HepG2 (cell line): Measurements from ENCODE around the gene DNAJA2. TPM values are rescaled to one million over a fixed set of nuclear protein-coding genes. Genes with fewer than 3 reads are reported as not detected.

Experiments
- ATF7-NPFF ChIP-seq: sonication (generic); formaldehyde crosslinking; IDR thresholded peaks from 2 replicates; pipeline ENCODE4 v1.8.1; 2023; ENCODE audit warnings: mild to moderate bottlenecking, low read depth, missing genetic modification reagents, moderate library complexity
- CAMTA2 ChIP-seq: sonication (generic); formaldehyde crosslinking; IDR thresholded peaks from 2 replicates; pipeline ENCODE4 v1.4.0; 2020; ENCODE audit warnings: mild to moderate bottlenecking, missing genetic modification reagents, borderline replicate concordance
- CHD4 ChIP-seq: fragments of 200-600 bp; sonication (generic); IDR thresholded peaks from 2 replicates; pipeline ENCODE4 v1.7.0; 2017; ENCODE audit warnings: mild to moderate bottlenecking, low read length, borderline replicate concordance
- DNMT3B ChIP-seq: conservative IDR thresholded peaks from 2 replicates; pipeline ENCODE4 v1.6.1; 2016; ENCODE audit warnings: missing biosample characterization, control low read depth
- HOXA7 ChIP-seq: sonication (generic); formaldehyde crosslinking; IDR thresholded peaks from 2 replicates; pipeline ENCODE4 v1.8.1; 2022; ENCODE audit warnings: mild to moderate bottlenecking, missing genetic modification reagents, moderate library complexity
- MXD1 ChIP-seq: sonication (generic); formaldehyde crosslinking; IDR thresholded peaks from 2 replicates; pipeline ENCODE4 v1.4.0; 2020; ENCODE audit warnings: mild to moderate bottlenecking, missing genetic modification reagents
- NR3C1 ChIP-seq: sonication (generic); formaldehyde crosslinking; IDR thresholded peaks from 2 replicates; pipeline ENCODE4 v1.4.0; 2020; ENCODE audit warnings: missing genetic modification reagents
- RFX5 ChIP-seq: IDR thresholded peaks from 2 replicates; pipeline ENCODE4 v1.6.1; 2011; ENCODE audit warnings: low read depth, low read length, improper control_type of control experiment
- TARDBP ChIP-seq: sonication (generic); formaldehyde crosslinking; IDR thresholded peaks from 2 replicates; pipeline ENCODE4 v1.8.0; 2022; ENCODE audit warnings: mild to moderate bottlenecking, missing genetic modification reagents
- ZNF232 ChIP-seq: sonication (generic); formaldehyde crosslinking; IDR thresholded peaks from 2 replicates; pipeline ENCODE4 v1.4.0; 2020; ENCODE audit warnings: missing genetic modification reagents, borderline replicate concordance
- ZNF253 ChIP-seq: sonication (generic); formaldehyde crosslinking; IDR thresholded peaks from 2 replicates; pipeline ENCODE4 v1.8.0; 2022; ENCODE audit warnings: mild to moderate bottlenecking, missing genetic modification reagents, borderline replicate concordance
- ZNF263 ChIP-seq: sonication (generic); formaldehyde crosslinking; IDR thresholded peaks from 2 replicates; pipeline ENCODE4 v1.4.0; 2020; ENCODE audit warnings: missing genetic modification reagents
- ZNF331 ChIP-seq: sonication (generic); formaldehyde crosslinking; IDR thresholded peaks from 2 replicates; pipeline ENCODE4 v1.4.0; 2020; ENCODE audit warnings: missing genetic modification reagents
- polyA plus RNA-seq, 8 experiments: library from polyadenylated mRNA; depleted of rRNA in 3 of 8; stranded (reverse) in 7 of 8; unstranded in 1 of 8; fragments of >200 nt; fragmentation: Illumina TruSeq in 4 of 8; extraction: Trizol in 4 of 8; gene quantifications; 2 replicates each; pipeline versions ENCODE4 v1.2.1 to v1.2.3, GENCODE V29; 2011 to 2016; ENCODE audit warnings: low read depth in 4 of 8, missing spikeins in 1 of 8, mixed read lengths in 1 of 8; ENCODE audit not compliant: insufficient read depth in 1 of 8
- total RNA-seq, 5 experiments: library from RNA; depleted of rRNA; stranded (reverse); fragments of >200 nt; fragmentation: Illumina TruSeq; extraction: Trizol; gene quantifications; 2 replicates each; pipeline ENCODE4 v1.2.3, GENCODE V29; 2016; ENCODE audit warnings: low read depth in 1 of 5
- TF ChIP-seq, protein P1 (sequence below): sonication (generic); formaldehyde crosslinking; conservative IDR thresholded peaks from 2 replicates; pipeline ENCODE4 v1.5.0; 2020; ENCODE audit warnings: missing genetic modification reagents
- TF ChIP-seq, protein P2 (sequence below): sonication (generic); formaldehyde crosslinking; IDR thresholded peaks from 2 replicates; pipeline ENCODE4 v1.4.0; 2020; ENCODE audit warnings: mild to moderate bottlenecking, missing genetic modification reagents
- TF ChIP-seq, protein P3 (sequence below): sonication (generic); formaldehyde crosslinking; IDR thresholded peaks from 2 replicates; pipeline ENCODE4 v1.5.0; 2020; ENCODE audit warnings: missing genetic modification reagents, mild to moderate bottlenecking, borderline replicate concordance
- TF ChIP-seq, protein P4 (sequence below): sonication (generic); formaldehyde crosslinking; IDR thresholded peaks from 2 replicates; pipeline ENCODE4 v1.4.0; 2020; ENCODE audit warnings: missing genetic modification reagents

DNAJA2 gene
- total and polyA plus RNA-seq, 2 of the 13 experiments (the other 11 are each of a cell fraction or from before 2014, with no cell fraction given) = 25.4 to 176 TPM

DNA sequence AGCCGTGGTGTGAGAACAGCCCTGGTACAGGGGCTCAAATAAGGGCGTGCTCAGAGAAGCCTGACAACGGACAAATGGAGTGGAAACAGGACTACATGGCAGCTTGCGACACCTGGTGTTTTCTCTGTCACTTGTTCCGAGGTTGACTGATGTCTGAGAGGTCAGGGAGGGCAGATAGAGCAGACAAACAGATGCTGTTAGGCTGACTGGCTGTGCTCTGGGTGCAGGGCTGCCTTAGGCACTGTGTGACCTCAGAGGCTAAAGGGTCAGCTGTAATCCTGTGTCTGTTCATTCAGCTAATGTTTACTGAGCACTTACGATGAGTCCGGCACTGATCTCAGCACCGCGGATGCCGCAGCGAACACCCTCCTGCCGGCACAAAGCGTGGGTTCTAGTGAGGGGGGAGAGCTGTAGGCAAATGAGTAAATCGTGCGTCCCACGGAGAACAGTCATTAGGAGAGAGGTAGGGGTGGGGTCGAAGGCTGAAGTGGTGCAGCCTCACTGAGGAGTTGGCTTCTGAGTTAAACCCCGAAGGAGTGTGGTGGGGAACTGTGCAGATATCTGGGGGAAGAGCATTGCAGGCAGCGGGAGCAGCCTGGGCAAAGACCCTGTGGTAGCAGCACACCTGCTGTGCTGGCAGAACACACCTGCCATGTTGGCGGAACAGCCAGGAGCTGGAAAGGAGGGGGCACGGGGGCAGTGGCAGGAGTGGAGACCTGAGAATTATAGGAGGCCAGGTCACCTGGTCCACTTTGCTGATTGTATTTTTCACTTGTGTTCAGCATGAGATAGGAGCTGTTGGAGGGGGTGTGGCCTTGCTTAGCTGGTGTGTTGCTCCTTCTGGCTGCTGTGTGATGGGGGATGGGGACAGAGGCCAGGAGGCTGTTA is 54.3 kb downstream of the DNAJA2 start (continued):
- TF ChIP-seq CAMTA2 = 0 out of 2 replicates have a peak, but pooled peaks have one; percentile 33
- TF ChIP-seq RFX5 = no peak
- TF ChIP-seq ATF7-NPFF (CRISPR knock-in tag) = no peak
- no peak for TF ChIP-seq HOXA7 (CRISPR knock-in tag)
- TF ChIP-seq, protein P1, sequence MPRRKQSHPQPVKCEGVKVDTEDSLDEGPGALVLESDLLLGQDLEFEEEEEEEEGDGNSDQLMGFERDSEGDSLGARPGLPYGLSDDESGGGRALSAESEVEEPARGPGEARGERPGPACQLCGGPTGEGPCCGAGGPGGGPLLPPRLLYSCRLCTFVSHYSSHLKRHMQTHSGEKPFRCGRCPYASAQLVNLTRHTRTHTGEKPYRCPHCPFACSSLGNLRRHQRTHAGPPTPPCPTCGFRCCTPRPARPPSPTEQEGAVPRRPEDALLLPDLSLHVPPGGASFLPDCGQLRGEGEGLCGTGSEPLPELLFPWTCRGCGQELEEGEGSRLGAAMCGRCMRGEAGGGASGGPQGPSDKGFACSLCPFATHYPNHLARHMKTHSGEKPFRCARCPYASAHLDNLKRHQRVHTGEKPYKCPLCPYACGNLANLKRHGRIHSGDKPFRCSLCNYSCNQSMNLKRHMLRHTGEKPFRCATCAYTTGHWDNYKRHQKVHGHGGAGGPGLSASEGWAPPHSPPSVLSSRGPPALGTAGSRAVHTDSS = no peak
- peak; percentile 59; the same call in 1 of the 2 replicates for TF ChIP-seq CHD4
- no peak for TF ChIP-seq DNMT3B (CRISPR knock-in tag)
- TF ChIP-seq ZNF253 (CRISPR knock-in tag) = no peak
- TF ChIP-seq, protein P2, sequence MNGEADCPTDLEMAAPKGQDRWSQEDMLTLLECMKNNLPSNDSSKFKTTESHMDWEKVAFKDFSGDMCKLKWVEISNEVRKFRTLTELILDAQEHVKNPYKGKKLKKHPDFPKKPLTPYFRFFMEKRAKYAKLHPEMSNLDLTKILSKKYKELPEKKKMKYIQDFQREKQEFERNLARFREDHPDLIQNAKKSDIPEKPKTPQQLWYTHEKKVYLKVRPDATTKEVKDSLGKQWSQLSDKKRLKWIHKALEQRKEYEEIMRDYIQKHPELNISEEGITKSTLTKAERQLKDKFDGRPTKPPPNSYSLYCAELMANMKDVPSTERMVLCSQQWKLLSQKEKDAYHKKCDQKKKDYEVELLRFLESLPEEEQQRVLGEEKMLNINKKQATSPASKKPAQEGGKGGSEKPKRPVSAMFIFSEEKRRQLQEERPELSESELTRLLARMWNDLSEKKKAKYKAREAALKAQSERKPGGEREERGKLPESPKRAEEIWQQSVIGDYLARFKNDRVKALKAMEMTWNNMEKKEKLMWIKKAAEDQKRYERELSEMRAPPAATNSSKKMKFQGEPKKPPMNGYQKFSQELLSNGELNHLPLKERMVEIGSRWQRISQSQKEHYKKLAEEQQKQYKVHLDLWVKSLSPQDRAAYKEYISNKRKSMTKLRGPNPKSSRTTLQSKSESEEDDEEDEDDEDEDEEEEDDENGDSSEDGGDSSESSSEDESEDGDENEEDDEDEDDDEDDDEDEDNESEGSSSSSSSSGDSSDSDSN (CRISPR knock-in tag) = peak; percentile 77; the same call in 1 of the 2 replicates
- TF ChIP-seq TARDBP (CRISPR knock-in tag) = peak; percentile 76
- peak; percentile 97 for TF ChIP-seq ZNF331 (CRISPR knock-in tag)
- TF ChIP-seq, protein P3, sequence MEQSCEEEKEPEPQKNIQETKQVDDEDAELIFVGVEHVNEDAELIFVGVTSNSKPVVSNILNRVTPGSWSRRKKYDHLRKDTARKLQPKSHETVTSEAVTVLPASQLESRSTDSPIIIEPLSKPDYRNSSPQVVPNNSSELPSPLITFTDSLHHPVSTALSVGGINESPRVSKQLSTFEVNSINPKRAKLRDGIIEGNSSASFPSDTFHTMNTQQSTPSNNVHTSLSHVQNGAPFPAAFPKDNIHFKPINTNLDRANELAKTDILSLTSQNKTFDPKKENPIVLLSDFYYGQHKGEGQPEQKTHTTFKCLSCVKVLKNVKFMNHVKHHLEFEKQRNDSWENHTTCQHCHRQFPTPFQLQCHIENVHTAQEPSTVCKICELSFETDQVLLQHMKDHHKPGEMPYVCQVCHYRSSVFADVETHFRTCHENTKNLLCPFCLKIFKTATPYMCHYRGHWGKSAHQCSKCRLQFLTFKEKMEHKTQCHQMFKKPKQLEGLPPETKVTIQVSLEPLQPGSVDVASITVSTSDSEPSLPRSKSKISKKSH = peak; percentile 16; the same call in 1 of the 2 replicates
- TF ChIP-seq NR3C1 (CRISPR knock-in tag) = no peak
- TF ChIP-seq MXD1 (CRISPR knock-in tag) = 0 out of 2 replicates have a peak, but pooled peaks have one; percentile 14
- TF ChIP-seq, protein P4, sequence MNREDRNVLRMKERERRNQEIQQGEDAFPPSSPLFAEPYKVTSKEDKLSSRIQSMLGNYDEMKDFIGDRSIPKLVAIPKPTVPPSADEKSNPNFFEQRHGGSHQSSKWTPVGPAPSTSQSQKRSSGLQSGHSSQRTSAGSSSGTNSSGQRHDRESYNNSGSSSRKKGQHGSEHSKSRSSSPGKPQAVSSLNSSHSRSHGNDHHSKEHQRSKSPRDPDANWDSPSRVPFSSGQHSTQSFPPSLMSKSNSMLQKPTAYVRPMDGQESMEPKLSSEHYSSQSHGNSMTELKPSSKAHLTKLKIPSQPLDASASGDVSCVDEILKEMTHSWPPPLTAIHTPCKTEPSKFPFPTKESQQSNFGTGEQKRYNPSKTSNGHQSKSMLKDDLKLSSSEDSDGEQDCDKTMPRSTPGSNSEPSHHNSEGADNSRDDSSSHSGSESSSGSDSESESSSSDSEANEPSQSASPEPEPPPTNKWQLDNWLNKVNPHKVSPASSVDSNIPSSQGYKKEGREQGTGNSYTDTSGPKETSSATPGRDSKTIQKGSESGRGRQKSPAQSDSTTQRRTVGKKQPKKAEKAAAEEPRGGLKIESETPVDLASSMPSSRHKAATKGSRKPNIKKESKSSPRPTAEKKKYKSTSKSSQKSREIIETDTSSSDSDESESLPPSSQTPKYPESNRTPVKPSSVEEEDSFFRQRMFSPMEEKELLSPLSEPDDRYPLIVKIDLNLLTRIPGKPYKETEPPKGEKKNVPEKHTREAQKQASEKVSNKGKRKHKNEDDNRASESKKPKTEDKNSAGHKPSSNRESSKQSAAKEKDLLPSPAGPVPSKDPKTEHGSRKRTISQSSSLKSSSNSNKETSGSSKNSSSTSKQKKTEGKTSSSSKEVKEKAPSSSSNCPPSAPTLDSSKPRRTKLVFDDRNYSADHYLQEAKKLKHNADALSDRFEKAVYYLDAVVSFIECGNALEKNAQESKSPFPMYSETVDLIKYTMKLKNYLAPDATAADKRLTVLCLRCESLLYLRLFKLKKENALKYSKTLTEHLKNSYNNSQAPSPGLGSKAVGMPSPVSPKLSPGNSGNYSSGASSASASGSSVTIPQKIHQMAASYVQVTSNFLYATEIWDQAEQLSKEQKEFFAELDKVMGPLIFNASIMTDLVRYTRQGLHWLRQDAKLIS = no peak
- no peak for TF ChIP-seq ZNF232
- peak; percentile 83 for TF ChIP-seq ZNF263 (CRISPR knock-in tag)
